Smooth muscle cell (in vitro differentiated cells): Measurements from ENCODE around the gene WDR70. TPM values are rescaled to one million over a fixed set of nuclear protein-coding genes. Genes with fewer than 3 reads are reported as not detected.

Experiments
- DNase-seq: peaks from one replicate; lab custom pipeline; 2025; ENCODE audit not compliant: unreplicated experiment; lab: John Stamatoyannopoulos, UW
- H2AFZ ChIP-seq: fragments of 200-600 bp; sonication (generic); 2 replicates; pipeline ENCODE4 v1.6.0; 2016; ENCODE audit warnings: antibody characterized with exemption, low read depth, mild to moderate bottlenecking
- H3F3A ChIP-seq: fragments of 200-600 bp; sonication (generic); 2 replicates; pipeline ENCODE4 v1.6.0; 2017; ENCODE audit warnings: antibody characterized with exemption, low read depth
- H3K27ac ChIP-seq: fragments of 200-600 bp; sonication (generic); 2 replicates; pipeline ENCODE4 v1.5.1; 2016; ENCODE audit warnings: low read depth, mild to moderate bottlenecking
- H3K27me3 ChIP-seq: fragments of 200-600 bp; sonication (generic); 2 replicates; pipeline ENCODE4 v1.6.1; 2016; ENCODE audit warnings: low read depth, mild to moderate bottlenecking
- H3K36me3 ChIP-seq: fragments of 200-600 bp; sonication (generic); 2 replicates; pipeline ENCODE4 v1.5.1; 2016; ENCODE audit warnings: low read depth
- H3K4me1 ChIP-seq: fragments of 200-600 bp; sonication (generic); 2 replicates; pipeline ENCODE4 v1.5.1; 2016; ENCODE audit warnings: low read depth
- H3K4me2 ChIP-seq: fragments of 200-600 bp; sonication (generic); 2 replicates; pipeline ENCODE4 v1.6.0; 2016; ENCODE audit warnings: mild to moderate bottlenecking
- H3K4me3 ChIP-seq: fragments of 200-600 bp; sonication (generic); 2 replicates; pipeline ENCODE4 v1.5.1; 2016; ENCODE audit warnings: mild to moderate bottlenecking
- H3K79me2 ChIP-seq: fragments of 200-600 bp; sonication (generic); 2 replicates; pipeline ENCODE4 v1.6.0; 2016; ENCODE audit warnings: low read depth, mild to moderate bottlenecking
- H3K9ac ChIP-seq: fragments of 200-600 bp; sonication (generic); 2 replicates; pipeline ENCODE4 v1.6.0; 2016; ENCODE audit warnings: low read depth
- H3K9me3 ChIP-seq: fragments of 200-600 bp; sonication (generic); replicated peaks from 2 replicates; pipeline ENCODE4 v1.5.1; 2016; ENCODE audit warnings: low read depth
- H4K20me1 ChIP-seq: fragments of 200-600 bp; sonication (generic); 2 replicates; pipeline ENCODE4 v1.6.0; 2016; ENCODE audit warnings: low read depth
- CTCF ChIP-seq: fragments of 200-600 bp; sonication (generic); IDR thresholded peaks from 2 replicates; pipeline ENCODE4 v1.5.1; 2017; ENCODE audit warnings: borderline replicate concordance, mild to moderate bottlenecking, antibody characterized with exemption; ENCODE audit not compliant: insufficient read depth, poor library complexity, severe bottlenecking
- WGBS: methylation state at CpG from one replicate; pipeline ENCODE4 v1.1.7; 2016; ENCODE audit warnings: low lambda C conversion rate; 5-methylcytosine and 5-hydroxymethylcytosine counted together
- polyA plus RNA-seq: library from polyadenylated mRNA; unstranded; fragments of >200 nt; fragmentation: Nextera tagmentation; extraction: Ambion mirVana; gene quantifications from 2 replicates; pipeline ENCODE4 v1.2.1, GENCODE V29; 2016
- total RNA-seq: library from RNA; depleted of rRNA; stranded (reverse); fragments of >200 nt; gene quantifications from 2 replicates; pipeline ENCODE4 v1.2.3, GENCODE V29; 2014

The WDR70 gene
- total and polyA plus RNA-seq, 2 experiments from 2014 or later: 17.8 to 28.7 TPM

GRCh38 chr5:37567566-37567965, 188.4 kb downstream of the WDR70 start:
- Histone ChIP-seq H2AFZ (no peak overlapping the region), H3K9ac (no peak overlapping the region), H3K27me3 (no peaks in the 10 kb centered on the region), H3K36me3 (no peaks in the 10 kb centered on the region), H3K27ac (no peak overlapping the region), H3K4me2 (no peak overlapping the region), H3K9me3 (no peaks in the 10 kb centered on the region), H3K4me1 (peaks cover 9% of the 10 kb centered on the region), H3F3A (no peaks in the 10 kb centered on the region), H4K20me1 (no peaks in the 10 kb centered on the region), H3K4me3 (no peak overlapping the region), H3K79me2 (no peaks in the 10 kb centered on the region)
- WGBS: 87% methylated on average over 3 of the region's 3 CpGs
- no peak for TF ChIP-seq CTCF
- no peak for DNase-seq

GRCh38 chr5:37568018-37568753, 189.1 kb downstream of the WDR70 start:
- Histone ChIP-seq H3K27me3 (no peaks in the 10 kb centered on the region), H3F3A (no peaks in the 10 kb centered on the region), H3K79me2 (no peaks in the 10 kb centered on the region), H3K9me3 (no peaks in the 10 kb centered on the region), H3K4me1 (peaks cover 9% of the 10 kb centered on the region), H3K4me2 (no peak overlapping the region), H3K9ac (no peak overlapping the region), H4K20me1 (no peaks in the 10 kb centered on the region), H3K27ac (no peak overlapping the region), H3K4me3 (no peak overlapping the region), H3K36me3 (no peaks in the 10 kb centered on the region), H2AFZ (no peak overlapping the region)
- no peak for TF ChIP-seq CTCF
- no peak for DNase-seq

- Histone ChIP-seq H3K9ac (no peak overlapping the region), H3K27me3 (no peaks in the 10 kb centered on the region), H2AFZ (no peak overlapping the region), H3K9me3 (no peaks in the 10 kb centered on the region), H3K36me3 (no peaks in the 10 kb centered on the region), H3K4me1 (peaks cover 9% of the 10 kb centered on the region), H3K4me3 (no peak overlapping the region), H3F3A (no peaks in the 10 kb centered on the region), H3K27ac (no peak overlapping the region), H4K20me1 (no peaks in the 10 kb centered on the region), H3K79me2 (no peaks in the 10 kb centered on the region), H3K4me2 (no peak overlapping the region)
- no peak for TF ChIP-seq CTCF
- DNase-seq: no peak
These were observed 189.8 kb downstream of the WDR70 start for GRCh38 chr5:37568893-37569292.

GRCh38 chr5:37569466-37569865, 190.3 kb downstream of the WDR70 start:
- Histone ChIP-seq H3K27me3 (no peaks in the 10 kb centered on the region), H3K9me3 (no peaks in the 10 kb centered on the region), H3K4me1 (peaks cover 9% of the 10 kb centered on the region), H3K4me3 (no peak overlapping the region), H3K79me2 (no peaks in the 10 kb centered on the region), H3F3A (no peaks in the 10 kb centered on the region), H2AFZ (no peak overlapping the region), H3K9ac (no peak overlapping the region), H3K27ac (no peak overlapping the region), H3K36me3 (no peaks in the 10 kb centered on the region), H3K4me2 (no peak overlapping the region), H4K20me1 (no peaks in the 10 kb centered on the region)
- DNase-seq: no peak
- TF ChIP-seq CTCF: no peak
- 96% methylated on average over 2 of the region's 2 CpGs for WGBS
